GM12801 (cell line): ENCODE data around the gene ASCC1.

ENCODE experiments used
- CTCF ChIP-seq: IDR thresholded peaks from one replicate; pipeline ENCODE4 v1.5.1; 2011; ENCODE audit warnings: control low read depth; ENCODE audit not compliant: insufficient read length; ENCODE audit errors: extremely low read depth

ASCC1 gene

GRCh38 chr10:72260239-72260975 lies 44.3 kb upstream of the ASCC1 start:
- TF ChIP-seq CTCF, result no peak

GRCh38 chr10:72259491-72260238 lies 43.6 kb upstream of the ASCC1 start:
- no peak for TF ChIP-seq CTCF

GRCh38 chr10:72258617-72259016 lies 42.5 kb upstream of the ASCC1 start:
- no peak for TF ChIP-seq CTCF

- TF ChIP-seq CTCF, result no peak
Observed at GRCh38 chr10:72257051-72257892, 41.2 kb upstream of the ASCC1 start.

GRCh38 chr10:72255977-72256729 lies 40.1 kb upstream of the ASCC1 start:
- no peak for TF ChIP-seq CTCF

GRCh38 chr10:72254813-72255568 lies 38.9 kb upstream of the ASCC1 start:
- no peak for TF ChIP-seq CTCF
